HPDE6-E6E7 (cell line): ENCODE measurements around the gene LYPD4.
"Not testable (repeated sequence)": the region's sequence is repeated elsewhere in the genome, so short reads cannot be mapped to it uniquely, and the experiment has no call there.

Source experiments
- DNase-seq: peaks from one replicate; pipeline ENCODE4 v3.0.0; 2011; ENCODE audit warnings: missing footprints; ENCODE audit errors: extremely low spot score

The LYPD4 gene

GRCh38 chr19:41801031-41801430 is 43.5 kb downstream of the LYPD4 start:
- no peak for DNase-seq

GRCh38 chr19:41799444-41800000 is 45.0 kb downstream of the LYPD4 start:
- no peak for DNase-seq

GRCh38 chr19:41796901-41797300 is 47.6 kb downstream of the LYPD4 start:
- DNase-seq: no peak

- no peak for DNase-seq
Observed at GRCh38 chr19:41796362-41796761, 48.1 kb downstream of the LYPD4 start, which contains the start of gene CEACAM3. TSS of gene CEACAM3 (plus strand) at chr19:41796587. CDS start at chr19:41796678, 91 bp downstream.

- DNase-seq: no peak
Observed at GRCh38 chr19:41795031-41795461, 49.4 kb downstream of the LYPD4 start.

GRCh38 chr19:41793414-41793727 is 51.1 kb downstream of the LYPD4 start:
- DNase-seq: no peak

- peak; percentile 22 for DNase-seq
Observed at GRCh38 chr19:41792513-41793413, 51.7 kb downstream of the LYPD4 start.

GRCh38 chr19:41789053-41789452 is 55.4 kb downstream of the LYPD4 start:
- DNase-seq: not testable (repeated sequence)

GRCh38 chr19:41788518-41788917 is 56.0 kb downstream of the LYPD4 start:
- DNase-seq: not testable (repeated sequence)
